HG03039 (cell line): Measurements from ENCODE around the gene KIAA0408.
A peak's percentile ranks its signal among the peaks of the same experiment; 100 is the strongest.

Experiments
- ATAC-seq: cut with Tn5 transposase; IDR thresholded peaks from one replicate; pipeline ENCODE4 v1.9.1; 2021; ENCODE audit warnings: mild to moderate bottlenecking, moderate library complexity; ENCODE audit not compliant: unreplicated experiment

The KIAA0408 gene

DNA sequence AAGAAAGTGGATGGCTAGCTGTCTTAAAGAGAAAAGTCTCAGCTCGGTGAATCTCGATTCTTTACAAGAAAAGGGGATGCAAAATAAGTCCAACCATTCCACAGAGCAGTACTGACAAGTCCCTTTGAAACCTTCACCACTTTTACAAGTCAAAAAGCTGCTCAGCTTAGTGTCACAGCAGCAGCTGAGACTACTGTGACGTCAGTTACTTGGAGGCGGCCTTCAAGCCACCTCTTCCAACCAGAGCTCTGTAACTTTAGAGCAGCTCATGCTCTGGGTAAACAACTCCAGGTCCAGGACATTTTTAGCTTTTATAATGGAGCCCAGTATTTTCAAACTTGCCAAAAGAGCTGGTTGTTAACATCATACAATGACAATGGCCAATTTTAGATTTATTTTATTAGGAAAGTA lies at the start of gene KIAA0408:
KIAA0408 (minus strand) TSS at position 159 of the 411 bp plus-strand sequence. CDS start 5,408 bp downstream, outside the sequence.
- no peak for ATAC-seq

- no peak for ATAC-seq
Observed at GRCh38 chr6:127506894-127507293, 47.7 kb upstream of the KIAA0408 start.

GRCh38 chr6:127503022-127503421 lies 43.8 kb upstream of the KIAA0408 start:
- ATAC-seq, result no peak

DNA sequence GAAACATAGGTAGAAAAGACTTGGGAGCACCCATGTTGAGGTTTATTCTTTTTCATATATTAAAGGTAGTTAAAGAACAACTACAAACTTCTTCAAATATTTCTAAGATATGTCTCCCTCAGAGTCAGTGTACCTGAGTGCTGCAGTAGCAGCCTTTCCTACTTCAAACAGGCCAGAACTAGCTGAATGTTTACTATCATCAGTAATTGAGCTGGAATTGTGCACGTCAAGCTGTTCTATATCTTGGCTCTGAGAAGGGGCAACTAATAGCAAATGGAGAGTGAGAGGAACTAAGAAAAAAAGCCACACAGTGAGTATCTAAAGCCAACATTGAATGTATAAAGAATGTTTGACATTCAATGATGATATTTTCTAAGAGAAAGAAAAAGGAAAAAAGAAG lies 38.2 kb upstream of the KIAA0408 start:
- ATAC-seq, result no peak

- ATAC-seq, result no peak
Observed at GRCh38 chr6:127496471-127496870, 37.3 kb upstream of the KIAA0408 start.

DNA sequence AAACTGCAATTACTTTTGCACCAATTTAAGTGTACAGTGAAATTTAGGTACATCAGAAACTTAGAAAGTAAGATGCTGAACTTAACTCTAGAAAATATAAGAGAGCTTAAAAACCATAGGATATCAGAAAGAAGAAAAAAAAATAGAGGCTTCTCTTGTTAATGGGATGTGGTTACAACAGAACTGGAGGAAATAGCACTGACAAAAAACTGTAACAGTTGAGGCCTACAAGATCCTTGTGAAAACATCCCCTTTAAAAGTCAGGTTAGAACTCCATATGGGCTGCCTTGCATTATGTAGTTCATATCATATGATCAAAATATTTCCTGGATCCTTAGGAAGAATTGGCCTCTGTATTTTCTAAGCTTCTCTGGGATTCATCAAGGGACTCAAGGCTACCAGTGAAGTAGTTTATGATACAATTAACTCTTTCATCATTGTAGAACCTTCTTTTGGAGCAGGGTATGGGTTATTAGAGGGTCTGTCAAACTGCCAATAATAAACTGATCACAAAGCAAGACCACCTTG lies 35.1 kb upstream of the KIAA0408 start:
- no peak for ATAC-seq

GRCh38 chr6:127489248-127489647 lies 30.1 kb upstream of the KIAA0408 start:
- ATAC-seq, result no peak

DNA sequence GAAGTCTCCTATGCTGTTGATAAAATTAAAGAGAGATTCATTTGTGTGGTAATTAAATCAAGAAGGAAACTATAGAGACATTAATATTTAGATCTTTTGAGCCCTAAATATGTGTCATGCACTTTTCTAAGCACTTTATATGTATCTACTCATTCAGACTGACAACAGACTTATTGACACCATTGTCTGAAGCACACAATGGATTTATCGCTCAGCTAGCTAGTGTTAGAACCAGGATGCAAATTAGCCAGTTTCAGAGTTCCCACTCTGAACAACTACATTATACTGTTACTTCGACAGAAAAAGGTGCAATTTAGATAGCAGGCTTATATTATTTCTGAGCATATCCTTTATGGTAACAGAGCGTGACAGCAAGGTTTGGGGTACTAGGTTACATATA lies 27.7 kb upstream of the KIAA0408 start:
- ATAC-seq, result no peak

GRCh38 chr6:127484212-127484863 lies 25.1 kb upstream of the KIAA0408 start:
- peak; percentile 100 for ATAC-seq

DNA sequence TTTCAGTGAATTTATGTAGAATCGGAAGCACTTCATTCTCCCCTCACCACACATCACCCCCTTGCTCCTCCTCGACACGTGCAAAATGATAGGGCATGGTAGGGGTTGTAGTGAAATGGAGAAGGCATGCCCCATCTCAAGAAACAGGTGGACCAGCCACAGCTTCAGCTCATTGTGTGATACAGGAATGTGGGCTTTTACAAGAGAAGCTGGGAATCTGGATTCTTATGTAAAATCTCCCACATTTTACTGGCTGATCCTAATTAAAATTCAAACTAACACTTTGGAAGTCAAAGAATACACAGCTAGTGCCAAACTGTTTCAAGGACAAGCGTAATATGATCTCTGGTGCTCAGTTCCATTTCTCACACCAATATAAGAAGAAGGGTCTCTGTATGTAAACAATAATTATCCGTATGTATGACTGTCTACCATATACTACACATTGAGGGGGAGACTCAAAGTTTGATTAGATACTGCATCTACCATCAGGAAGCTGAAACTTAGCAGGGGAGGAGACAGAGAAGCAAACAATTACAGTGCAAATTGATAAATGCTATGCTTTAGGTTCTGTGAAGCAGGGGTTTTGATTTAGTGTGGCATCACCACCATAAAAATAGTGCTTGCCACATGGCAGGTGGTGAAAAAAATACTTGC lies 24.3 kb upstream of the KIAA0408 start:
- ATAC-seq, result peak; percentile 5

GRCh38 chr6:127482325-127482724 lies 23.1 kb upstream of the KIAA0408 start:
- ATAC-seq, result no peak

DNA sequence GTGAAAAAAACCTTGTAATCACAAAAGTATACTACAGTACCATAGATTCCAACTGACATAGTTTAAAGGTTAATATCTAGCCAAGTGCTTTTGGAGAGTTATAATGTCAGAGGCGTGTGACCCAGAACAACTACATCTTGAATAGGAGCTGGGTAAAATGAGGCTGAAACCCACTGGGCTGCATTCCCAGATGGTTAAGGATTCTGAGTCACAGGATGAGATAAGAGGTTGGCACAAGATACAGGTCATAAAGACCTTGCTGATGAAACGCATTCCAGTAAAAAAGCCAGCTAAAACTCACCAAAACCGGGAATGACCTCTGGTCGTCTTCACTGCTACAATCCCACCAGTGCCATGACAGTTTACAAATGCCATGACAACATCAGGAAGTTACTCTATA lies 22.4 kb upstream of the KIAA0408 start:
- no peak for ATAC-seq

- ATAC-seq, result no peak
Observed at GRCh38 chr6:127481111-127481510, 21.9 kb upstream of the KIAA0408 start.

- ATAC-seq, result no peak
Observed at GRCh38 chr6:127477658-127478057, 18.5 kb upstream of the KIAA0408 start.

DNA sequence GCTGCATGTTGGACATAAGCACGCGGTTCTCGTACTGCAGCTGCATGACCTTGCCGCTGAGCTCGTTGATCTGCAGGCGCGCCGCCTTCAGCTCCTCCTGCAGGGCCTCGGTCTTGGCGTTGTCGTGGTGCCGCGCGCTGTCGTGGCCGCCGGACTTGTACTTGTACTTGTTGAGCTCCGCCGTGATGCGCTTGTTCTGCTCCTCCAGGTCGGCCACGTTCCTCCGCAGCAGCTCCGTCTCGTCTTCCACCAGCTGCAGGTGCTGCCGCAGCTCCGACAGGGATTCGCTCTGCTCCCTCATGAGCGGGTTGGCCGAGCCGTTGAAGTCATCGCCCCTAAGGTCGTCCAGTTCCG lies 16.6 kb upstream of the KIAA0408 start:
- ATAC-seq, result no peak

- no peak for ATAC-seq
Observed at GRCh38 chr6:127475135-127475822, 16.1 kb upstream of the KIAA0408 start.

DNA sequence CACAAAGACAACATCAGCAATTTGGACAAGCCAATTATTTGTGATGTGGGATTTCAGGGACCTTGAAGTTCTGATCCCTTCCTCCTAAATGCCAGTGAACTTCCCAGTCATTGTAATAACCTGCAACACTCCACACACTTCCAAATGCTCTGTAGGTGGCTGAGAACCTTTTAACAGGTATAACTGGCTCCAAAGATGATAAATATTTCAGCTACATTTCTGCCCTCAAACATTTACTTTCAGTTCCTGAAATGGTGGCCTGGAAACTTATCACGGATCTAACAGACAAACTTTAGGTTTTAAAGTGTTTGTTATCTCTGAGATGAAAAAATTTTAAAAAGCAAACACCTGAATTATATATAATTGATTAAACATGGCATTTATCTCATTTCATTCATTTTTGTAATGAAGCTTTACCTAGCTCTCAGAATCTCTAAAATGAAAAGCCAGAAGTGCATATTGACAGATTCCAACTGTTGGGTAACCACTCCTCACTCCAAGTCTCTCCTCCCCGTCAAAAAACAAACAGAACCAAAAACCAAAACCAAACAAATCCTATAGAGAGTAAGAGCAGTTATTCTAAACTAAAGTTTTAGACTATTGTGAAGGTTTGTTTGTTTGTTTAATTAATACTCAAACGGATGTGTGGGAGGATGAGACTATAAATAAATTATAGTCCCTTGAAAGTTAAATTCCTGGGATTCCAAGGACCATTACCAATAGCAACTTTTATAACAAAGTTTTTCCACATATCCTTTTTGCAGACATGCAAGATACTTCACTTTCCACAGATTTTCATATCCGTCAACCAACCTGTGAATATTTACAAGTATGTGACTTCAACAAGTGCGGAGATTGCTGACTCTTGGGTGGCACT lies 12.4 kb upstream of the KIAA0408 start:
- no peak for ATAC-seq

- no peak for ATAC-seq
Observed at GRCh38 chr6:127468936-127469335, 9.7 kb upstream of the KIAA0408 start.

- ATAC-seq, result no peak
Observed at GRCh38 chr6:127466416-127466815, 7.2 kb upstream of the KIAA0408 start.

GRCh38 chr6:127464881-127465459 lies 5.8 kb upstream of the KIAA0408 start:
- ATAC-seq, result peak; percentile 84
